Astrocyte of the spinal cord (primary cell): ENCODE data around the gene LYZL2.
"Not testable (repeated sequence)": the region's sequence is repeated elsewhere in the genome, so short reads cannot be mapped to it uniquely, and the experiment has no call there.

Experiments used
- DNase-seq: peaks from one replicate; pipeline ENCODE4 v3.0.0; 2011; ENCODE audit warnings: low read depth, low spot score
- H3K4me3 ChIP-seq: 2 replicates; pipeline ENCODE4 v1.5.1; 2011; ENCODE audit warnings: low read depth, mild to moderate bottlenecking, low read length, moderate library complexity
- CTCF ChIP-seq: IDR thresholded peaks from 2 replicates; pipeline ENCODE4 v1.5.1; 2012; ENCODE audit warnings: low read depth, mild to moderate bottlenecking, low read length, inconsistent platforms
- in situ Hi-C: cut with HindIII; loops from 2 replicates; pipeline ENCODE4 v1.10.0; 2017; ENCODE audit warnings: low sequenced_read_pairs

The LYZL2 gene

DNA sequence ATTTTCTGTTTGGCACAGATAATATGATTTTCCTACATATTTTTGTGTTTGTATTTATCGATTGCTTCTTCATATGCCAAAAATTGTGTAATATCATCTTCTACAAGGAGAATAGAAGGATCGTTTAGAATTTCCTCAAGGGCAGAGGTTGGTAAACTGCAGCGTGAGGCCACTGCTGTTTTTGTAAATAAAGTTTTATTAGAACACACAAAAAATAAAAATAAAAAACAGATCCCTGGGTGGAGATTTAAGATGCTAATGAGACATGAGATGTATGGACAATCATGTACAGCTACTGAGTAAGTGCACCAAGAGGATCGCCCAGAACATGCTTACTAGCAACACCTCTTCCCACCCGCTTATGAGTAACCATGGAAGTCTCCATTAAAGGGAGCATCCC, 9.6 kb downstream of the LYZL2 start:
- in situ Hi-C loops: no loop called here
- TF ChIP-seq CTCF: no peak

GRCh38 chr10:30617070-30617469, 12.5 kb downstream of the LYZL2 start:
- in situ Hi-C loops: no loop called here
- TF ChIP-seq CTCF: no peak
- H3K4me3 ChIP-seq: no peak overlapping the region
- DNase-seq: no peak

More for the DNA sequence above, 9.6 kb downstream of the LYZL2 start:
- no peak for DNase-seq
- no peak overlapping the region for H3K4me3 ChIP-seq

DNA sequence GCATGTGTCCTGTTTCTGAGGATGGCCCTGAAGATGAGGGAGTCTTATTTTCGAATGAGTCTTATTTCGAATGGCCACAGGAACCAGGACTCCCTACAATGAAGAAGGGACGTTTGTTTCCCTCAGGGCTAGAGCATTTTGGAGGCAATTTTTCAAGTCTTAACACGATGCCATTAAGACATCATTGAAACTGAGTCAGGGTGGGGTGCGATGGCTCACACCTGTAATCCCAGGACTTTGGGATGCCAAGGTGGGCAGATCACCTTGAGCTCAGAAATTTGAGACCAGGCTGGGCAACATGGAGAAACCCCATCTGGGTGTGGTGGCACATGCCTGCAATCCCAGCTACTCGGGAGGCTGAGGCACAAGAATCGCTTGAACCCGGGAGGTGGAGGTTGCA, 18.5 kb downstream of the LYZL2 start:
- DNase-seq, in situ Hi-C loops, H3K4me3 ChIP-seq: not testable (repeated sequence)

DNA sequence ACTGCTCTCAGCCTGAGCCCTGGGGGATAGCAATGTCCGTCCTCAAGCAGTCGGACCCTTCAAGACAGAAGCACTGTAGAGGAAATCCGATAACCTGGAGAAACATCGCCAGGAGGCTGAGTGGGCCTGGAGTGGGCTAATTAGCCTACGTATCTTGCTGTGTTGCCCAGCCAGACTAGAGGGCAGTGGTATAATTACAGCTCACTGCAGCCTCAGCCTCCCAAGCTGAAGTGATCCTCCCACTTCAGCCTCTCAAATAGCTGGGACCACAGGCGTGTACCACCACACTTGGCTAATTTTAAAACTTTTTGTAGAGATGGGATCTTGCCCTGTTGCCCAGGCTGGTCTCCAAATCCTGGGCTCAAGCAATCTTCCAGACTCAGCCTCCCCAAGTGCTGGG, 21.7 kb downstream of the LYZL2 start:
- in situ Hi-C loops: no loop called here

DNA sequence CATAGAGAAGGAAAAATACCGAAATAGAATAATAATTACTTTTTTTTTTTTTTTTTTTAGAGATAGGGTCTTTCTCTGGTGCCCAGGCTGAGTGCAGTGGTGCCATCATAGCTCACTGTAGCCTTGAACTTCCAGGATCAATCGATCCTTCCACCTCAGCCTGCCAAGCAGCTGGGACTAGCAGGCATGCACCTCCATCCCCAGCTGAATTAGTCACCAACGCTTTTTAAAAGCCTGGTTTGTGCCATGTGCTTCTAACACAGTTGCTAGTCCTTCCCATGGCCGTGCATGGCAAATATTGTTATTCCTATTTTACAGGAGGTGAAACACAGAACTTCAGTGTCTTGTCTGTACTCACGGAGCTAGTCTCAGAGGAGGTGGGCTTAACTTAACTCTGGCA, 23.2 kb downstream of the LYZL2 start:
- H3K4me3 ChIP-seq: no peak overlapping the region
- DNase-seq: no peak
- TF ChIP-seq CTCF: no peak
- in situ Hi-C loops: no loop called here

More for the DNA sequence above, 21.7 kb downstream of the LYZL2 start:
- no peak for TF ChIP-seq CTCF
- no peak for DNase-seq
- H3K4me3 ChIP-seq: no peak overlapping the region

DNA sequence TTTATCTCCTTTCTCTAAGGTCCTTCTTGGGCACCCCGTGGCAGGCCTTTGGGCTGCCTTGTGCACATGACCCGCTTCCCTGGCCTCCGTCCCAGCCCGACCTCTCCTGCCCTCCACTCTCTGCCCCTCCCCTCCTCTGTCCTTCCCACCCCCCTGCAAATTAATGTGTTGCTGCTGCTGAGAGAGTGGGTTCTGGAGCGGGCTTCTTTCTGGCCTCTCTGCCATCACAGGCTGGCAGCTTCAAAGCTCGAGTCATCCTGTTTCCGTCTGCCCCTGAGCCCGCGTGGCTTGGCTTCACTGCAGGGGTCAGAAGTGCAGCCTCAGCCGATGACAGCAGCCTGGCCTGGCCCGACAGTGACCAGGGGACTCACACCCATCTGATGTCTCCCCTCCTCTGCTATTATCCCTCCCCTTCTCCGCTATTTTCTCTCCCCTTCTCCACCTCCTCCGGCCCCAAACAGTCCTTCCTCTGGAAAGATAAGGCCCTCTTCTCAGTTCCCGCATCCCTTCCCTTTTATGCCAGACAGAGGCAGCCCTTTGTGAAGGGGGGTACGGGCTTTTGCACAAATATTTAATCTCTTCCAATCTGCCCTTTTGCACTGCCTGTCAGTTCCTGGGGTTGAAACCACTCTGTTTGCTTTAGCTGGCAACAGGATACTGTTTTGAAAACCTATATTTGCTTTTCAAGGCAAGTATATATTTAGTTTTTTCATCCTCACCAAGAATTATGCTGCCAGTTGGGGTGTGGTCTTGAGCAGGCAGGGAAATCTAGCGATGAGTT, 24.0 kb downstream of the LYZL2 start:
- H3K4me3 ChIP-seq, in situ Hi-C loops, DNase-seq: not testable (repeated sequence)

GRCh38 chr10:30603589-30603988, 26.0 kb downstream of the LYZL2 start:
- no peak for TF ChIP-seq CTCF
- H3K4me3 ChIP-seq: no peak overlapping the region
- in situ Hi-C loops: no loop called here
- DNase-seq: no peak

DNA sequence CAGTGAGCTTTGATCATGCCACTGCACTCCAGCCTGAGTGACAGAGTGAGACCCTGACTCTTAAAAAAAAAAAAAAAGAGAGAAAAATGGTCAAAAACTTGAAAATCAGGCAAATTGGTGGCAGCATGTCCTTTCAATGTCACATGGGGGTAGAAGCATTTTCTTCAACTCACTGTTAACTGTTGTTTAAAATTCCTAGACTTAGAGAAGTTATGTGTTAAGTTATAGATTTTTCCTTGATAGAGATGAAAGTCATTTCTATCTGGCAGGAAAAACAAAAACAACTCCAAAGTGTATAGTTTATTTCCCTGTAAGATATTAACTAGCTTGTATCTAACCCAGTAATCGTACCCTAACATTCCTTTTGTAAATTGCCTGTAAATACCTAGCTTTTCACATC, 26.8 kb downstream of the LYZL2 start:
- DNase-seq: no peak
- no peak overlapping the region for H3K4me3 ChIP-seq
- TF ChIP-seq CTCF: no peak
- in situ Hi-C loops: no loop called here
